MM.1S (cell line): ENCODE measurements around the gene INPP5F.

Experiments used
- EZH2 ChIP-seq: fragments of 300-600 bp; sonication (generic); optimal IDR thresholded peaks from 2 replicates; pipeline ENCODE3; 2017; ENCODE audit warnings: low read depth, mild to moderate bottlenecking, antibody characterized with exemption, low read length, mixed read lengths
- EZH2phosphoT487 ChIP-seq: fragments of 300-600 bp; sonication (generic); IDR thresholded peaks from 2 replicates; pipeline ENCODE4 v1.6.1; 2018; ENCODE audit warnings: antibody characterized with exemption, low read length
- TF ChIP-seq, protein P1 (sequence below): fragments of 300-600 bp; sonication (generic); IDR thresholded peaks from 2 replicates; pipeline ENCODE4 v1.5.1; 2016; ENCODE audit warnings: antibody characterized with exemption, low read length, mixed read lengths

DNA sequence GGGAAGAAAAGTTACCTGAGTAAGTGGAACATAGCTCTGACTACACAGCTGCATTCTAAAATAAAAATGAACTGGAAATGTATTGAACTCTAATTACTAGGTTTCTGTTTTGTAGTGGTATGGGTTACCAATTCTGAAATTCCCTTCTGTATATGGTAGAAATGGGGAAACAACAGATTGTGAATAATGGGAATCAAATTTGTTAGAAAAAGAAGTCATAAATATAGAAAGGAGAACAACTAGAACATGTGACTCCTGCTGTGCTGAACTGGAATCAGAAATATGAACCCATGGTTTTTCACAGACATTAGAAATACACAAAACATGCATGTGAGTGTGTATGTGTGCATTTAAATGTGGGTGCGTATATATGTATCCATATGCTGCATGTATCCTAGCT is 119.8 kb downstream of the INPP5F start:
- TF ChIP-seq, protein P1, sequence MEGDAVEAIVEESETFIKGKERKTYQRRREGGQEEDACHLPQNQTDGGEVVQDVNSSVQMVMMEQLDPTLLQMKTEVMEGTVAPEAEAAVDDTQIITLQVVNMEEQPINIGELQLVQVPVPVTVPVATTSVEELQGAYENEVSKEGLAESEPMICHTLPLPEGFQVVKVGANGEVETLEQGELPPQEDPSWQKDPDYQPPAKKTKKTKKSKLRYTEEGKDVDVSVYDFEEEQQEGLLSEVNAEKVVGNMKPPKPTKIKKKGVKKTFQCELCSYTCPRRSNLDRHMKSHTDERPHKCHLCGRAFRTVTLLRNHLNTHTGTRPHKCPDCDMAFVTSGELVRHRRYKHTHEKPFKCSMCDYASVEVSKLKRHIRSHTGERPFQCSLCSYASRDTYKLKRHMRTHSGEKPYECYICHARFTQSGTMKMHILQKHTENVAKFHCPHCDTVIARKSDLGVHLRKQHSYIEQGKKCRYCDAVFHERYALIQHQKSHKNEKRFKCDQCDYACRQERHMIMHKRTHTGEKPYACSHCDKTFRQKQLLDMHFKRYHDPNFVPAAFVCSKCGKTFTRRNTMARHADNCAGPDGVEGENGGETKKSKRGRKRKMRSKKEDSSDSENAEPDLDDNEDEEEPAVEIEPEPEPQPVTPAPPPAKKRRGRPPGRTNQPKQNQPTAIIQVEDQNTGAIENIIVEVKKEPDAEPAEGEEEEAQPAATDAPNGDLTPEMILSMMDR = no peak
- TF ChIP-seq EZH2 (no peak), EZH2phosphoT487 (no peak)
